Fibroblast of peridontal ligament (primary cell): ENCODE data around the gene PARVB.
"Not testable (repeated sequence)": the region's sequence is repeated elsewhere in the genome, so short reads cannot be mapped to it uniquely, and the experiment has no call there.

Experiments used
- DNase-seq: peaks from one replicate; pipeline ENCODE4 v3.0.0-alpha.2; 2010; ENCODE audit errors: extremely low read depth

Gene PARVB

GRCh38 chr22:43998679-43999264, 25.3 kb upstream of the PARVB start:
- DNase-seq: no peak

- DNase-seq: no peak
Measured at GRCh38 chr22:43999378-43999777, 24.7 kb upstream of the PARVB start.

- DNase-seq: no peak
Measured at GRCh38 chr22:44000123-44000522, 24.0 kb upstream of the PARVB start.

GRCh38 chr22:44001521-44001920, 22.6 kb upstream of the PARVB start:
- no peak for DNase-seq

- DNase-seq: no peak
Measured at GRCh38 chr22:44002324-44002723, 21.8 kb upstream of the PARVB start.

- DNase-seq: no peak
Measured at GRCh38 chr22:44002997-44003396, 21.1 kb upstream of the PARVB start.

- DNase-seq: no peak
Measured at GRCh38 chr22:44003405-44004103, 20.5 kb upstream of the PARVB start.

- no peak for DNase-seq
Measured at GRCh38 chr22:44004104-44004460, 20.0 kb upstream of the PARVB start.

GRCh38 chr22:44005524-44005923, 18.6 kb upstream of the PARVB start:
- no peak for DNase-seq

GRCh38 chr22:44012162-44012561, 11.9 kb upstream of the PARVB start:
- no peak for DNase-seq

- no peak for DNase-seq
Measured at GRCh38 chr22:44012591-44012990, 11.5 kb upstream of the PARVB start.

- no peak for DNase-seq
Measured at GRCh38 chr22:44014241-44014640, 9.9 kb upstream of the PARVB start.

GRCh38 chr22:44016586-44016985, 7.5 kb upstream of the PARVB start:
- DNase-seq: not testable (repeated sequence)

GRCh38 chr22:44018594-44018993, 5.5 kb upstream of the PARVB start:
- DNase-seq: no peak

- DNase-seq: no peak
Measured at GRCh38 chr22:44019416-44019815, 4.7 kb upstream of the PARVB start.

- no peak for DNase-seq
Measured at GRCh38 chr22:44019846-44020245, 4.3 kb upstream of the PARVB start.

- no peak for DNase-seq
Measured at GRCh38 chr22:44020981-44021380, 3.1 kb upstream of the PARVB start.

- DNase-seq: no peak
Measured at GRCh38 chr22:44023404-44024287, 456 bp upstream of the PARVB start.

GRCh38 chr22:44025171-44026065, 1.3 kb downstream of the PARVB start:
- DNase-seq: no peak

GRCh38 chr22:44026066-44026629, 2.0 kb downstream of the PARVB start:
- DNase-seq: no peak
